Neuronal stem cell (in vitro differentiated cells): ENCODE data around the gene PRPH.

Source experiments
- DNase-seq: peaks from one replicate; pipeline ENCODE4 v3.0.0-alpha.2; 2013; ENCODE audit warnings: low spot score
- H2AFZ ChIP-seq: one replicate; pipeline ENCODE4 v1.6.1; 2013; ENCODE audit warnings: mild to moderate bottlenecking, low read length, inconsistent platforms
- H2AK5ac ChIP-seq: 2 replicates; pipeline ENCODE4 v1.6.1; 2013; ENCODE audit warnings: low read depth, mild to moderate bottlenecking, inconsistent platforms, low read length, moderate library complexity, mixed read lengths
- H2BK120ac ChIP-seq: 2 replicates; pipeline ENCODE4 v1.6.1; 2013; ENCODE audit warnings: low read depth, mild to moderate bottlenecking, inconsistent platforms, low read length, moderate library complexity, mixed read lengths
- H2BK12ac ChIP-seq: one replicate; pipeline ENCODE4 v1.6.1; 2013; ENCODE audit warnings: low read length, inconsistent platforms
- H2BK15ac ChIP-seq: 2 replicates; pipeline ENCODE4 v1.6.1; 2013; ENCODE audit warnings: mild to moderate bottlenecking, low read length, inconsistent platforms, mixed read lengths
- H2BK5ac ChIP-seq: one replicate; pipeline ENCODE4 v1.6.1; 2013; ENCODE audit warnings: inconsistent platforms, mild to moderate bottlenecking, low read length, moderate library complexity
- H3K14ac ChIP-seq: one replicate; pipeline ENCODE4 v1.6.1; 2013; ENCODE audit warnings: low read length, inconsistent platforms
- H3K18ac ChIP-seq: 2 replicates; pipeline ENCODE4 v1.6.1; 2013; ENCODE audit warnings: low read length, inconsistent platforms
- H3K23ac ChIP-seq: 2 replicates; pipeline ENCODE4 v1.6.1; 2013; ENCODE audit warnings: low read depth, mild to moderate bottlenecking, mixed read lengths, low read length, inconsistent platforms; ENCODE audit not compliant: poor library complexity
- H3K27ac ChIP-seq: replicated peaks from 3 replicates; pipeline ENCODE4 v1.5.1; 2013; ENCODE audit warnings: low read length, inconsistent platforms
- H3K27me3 ChIP-seq, 3 experiments: 2 replicates each; pipeline ENCODE4 v1.6.1; 2013; ENCODE audit warnings: low read length in 3 of 3, mild to moderate bottlenecking in 2 of 3, inconsistent platforms in 1 of 3, low read depth in 1 of 3, mixed read lengths in 1 of 3, moderate library complexity in 1 of 3; ENCODE audit not compliant: control insufficient read depth in 3 of 3, insufficient read depth in 3 of 3
- H3K36me3 ChIP-seq, 2 donors: replicated peaks in 1 of 2; 2 replicates each; pipeline ENCODE4 v1.6.1; 2013; ENCODE audit warnings: low read length in 2 of 2; ENCODE audit not compliant: control insufficient read depth in 2 of 2, insufficient read depth in 2 of 2
- H3K4ac ChIP-seq: 2 replicates; pipeline ENCODE4 v1.6.1; 2013; ENCODE audit warnings: inconsistent platforms, mild to moderate bottlenecking, low read length, moderate library complexity
- H3K4me1 ChIP-seq, 2 donors: 1 replicate in 1 of 2; 2 replicates in 1 of 2; pipeline ENCODE4 v1.6.1; 2013; ENCODE audit warnings: low read length in 2 of 2, low read depth in 1 of 2; ENCODE audit not compliant: control insufficient read depth in 2 of 2, insufficient read depth in 1 of 2
- H3K4me2 ChIP-seq: one replicate; pipeline ENCODE4 v1.6.1; 2013; ENCODE audit warnings: mild to moderate bottlenecking, low read length, inconsistent platforms; ENCODE audit not compliant: insufficient read depth, poor library complexity, severe bottlenecking
- H3K4me3 ChIP-seq, 2 donors: 2 replicates each; pipeline ENCODE4 v1.5.1; 2013; ENCODE audit warnings: low read length in 2 of 2, mild to moderate bottlenecking in 2 of 2, inconsistent platforms in 1 of 2, moderate library complexity in 1 of 2
- H3K79me1 ChIP-seq: one replicate; pipeline ENCODE4 v1.6.1; 2013; ENCODE audit warnings: low read depth, mild to moderate bottlenecking, inconsistent platforms, low read length, moderate library complexity
- H3K9ac ChIP-seq: one replicate; pipeline ENCODE4 v1.6.1; 2013; ENCODE audit warnings: mild to moderate bottlenecking, low read depth, low read length, inconsistent platforms; ENCODE audit not compliant: poor library complexity
- H3K9me3 ChIP-seq, 2 donors: replicated peaks in 1 of 2; 2 replicates each; pipeline versions ENCODE3 to v1.6.1; 2013; ENCODE audit warnings: low read length in 2 of 2, mild to moderate bottlenecking in 2 of 2, inconsistent platforms in 1 of 2, low read depth in 1 of 2, mixed read lengths in 1 of 2, moderate library complexity in 1 of 2; ENCODE audit not compliant: control insufficient read depth in 2 of 2, insufficient read depth in 1 of 2
- H4K8ac ChIP-seq: one replicate; pipeline ENCODE4 v1.6.1; 2013; ENCODE audit warnings: low read depth, mild to moderate bottlenecking, inconsistent platforms, low read length, moderate library complexity
- H4K91ac ChIP-seq: one replicate; pipeline ENCODE4 v1.6.1; 2013; ENCODE audit warnings: low read length, low read depth, mild to moderate bottlenecking, inconsistent platforms; ENCODE audit not compliant: poor library complexity
- WGBS, 2 donors: extraction: QIAGEN DNeasy Blood & Tissue Kit; methylation state at CpG; one replicate each; pipeline ENCODE4 v1.1.7; 2013; ENCODE audit warnings: missing lambda C conversion rate in 2 of 2, mixed read lengths in 1 of 2; ENCODE audit not compliant: insufficient read length in 2 of 2, insufficient replicate concordance in 1 of 2; ENCODE audit errors: extremely low coverage in 2 of 2; 5-methylcytosine and 5-hydroxymethylcytosine counted together

Gene PRPH

DNA sequence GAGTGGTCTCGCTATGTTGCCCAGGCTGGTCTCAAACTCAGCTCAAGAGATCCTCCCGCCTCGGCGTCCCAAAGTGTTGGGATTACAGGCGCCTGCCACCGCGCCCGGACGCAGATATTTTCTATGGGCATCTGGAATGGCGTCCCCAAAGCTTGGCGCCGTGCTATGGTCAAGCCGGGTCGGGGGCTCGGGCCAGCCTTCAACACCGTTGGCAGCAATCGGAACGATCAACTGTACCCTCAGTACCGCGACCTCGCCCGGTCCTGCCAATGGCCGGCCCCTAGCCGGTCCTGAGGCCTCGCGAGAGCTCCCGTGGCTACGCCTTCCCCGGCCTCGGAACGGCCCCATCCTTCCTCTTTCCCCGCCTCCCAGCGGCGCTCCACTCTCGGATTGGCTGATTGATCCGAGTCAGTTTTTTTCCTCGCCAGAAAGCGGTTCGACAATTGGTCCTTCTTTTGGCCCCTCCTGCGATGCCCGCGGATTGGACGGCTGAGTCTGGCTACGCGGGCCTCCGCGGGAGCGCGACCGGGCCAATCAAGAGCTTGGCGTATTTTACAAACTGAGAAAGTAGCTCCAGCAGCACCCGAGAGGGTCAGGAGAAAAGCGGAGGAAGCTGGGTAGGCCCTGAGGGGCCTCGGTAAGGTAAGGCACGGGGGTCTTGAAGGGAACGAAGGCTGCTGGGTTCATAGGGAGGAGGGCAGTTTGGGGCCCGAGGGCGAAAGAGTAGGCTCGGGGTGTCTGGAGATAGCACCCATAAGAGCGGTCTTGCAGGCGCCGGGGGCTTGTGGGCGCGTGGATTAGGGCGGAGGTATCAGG lies 28.0 kb downstream of the PRPH start, which contains the start of gene TROAP:
Gene TROAP (plus strand): TSS at position 548 of the 816 bp plus-strand sequence. CDS start 354 bp downstream, outside the sequence.
- no peak within 1 kb of the TSS for H2BK15ac ChIP-seq
- H2BK12ac ChIP-seq = no peak within 1 kb of the TSS
- H3K9me3 ChIP-seq = no peaks in the 10 kb centered on the region
- peaks cover 20 to 41% of the 10 kb centered on the region in 2 donors for H3K36me3 ChIP-seq
- H3K4me2 ChIP-seq = peak within 1 kb of the TSS; percentile 70
- H3K4ac ChIP-seq = no peak within 1 kb of the TSS
- peaks cover 9% of the 10 kb centered on the region in 2 donors for H3K4me1 ChIP-seq
- DNase-seq = peak; percentile 98
- no peak within 1 kb of the TSS for H2BK120ac ChIP-seq
- H3K14ac ChIP-seq = peak within 1 kb of the TSS; percentile 82
- no CpG with 5 or more reads among the region's 65 CpGs for WGBS, 2 donors
- H2AK5ac ChIP-seq = peak within 1 kb of the TSS; percentile 40
- H3K4me3 ChIP-seq = peak within 1 kb of the TSS; percentile 81 to 86
- peak within 1 kb of the TSS; percentile 91 for H2AFZ ChIP-seq
- peaks cover 10% of the 10 kb centered on the region for H3K79me1 ChIP-seq
- peak within 1 kb of the TSS; percentile 82 for H4K8ac ChIP-seq
- no peak within 1 kb of the TSS for H3K27ac ChIP-seq
- H3K9ac ChIP-seq = peak within 1 kb of the TSS; percentile 93
- H3K27me3 ChIP-seq = peaks cover 0 to 7% (median 0%) of the 10 kb centered on the region in 3 experiments
- H4K91ac ChIP-seq = no peak within 1 kb of the TSS
- H3K23ac ChIP-seq = peak within 1 kb of the TSS; percentile 96
- H2BK5ac ChIP-seq = peak within 1 kb of the TSS; percentile 88
- H3K18ac ChIP-seq = peak within 1 kb of the TSS; percentile 97

DNA sequence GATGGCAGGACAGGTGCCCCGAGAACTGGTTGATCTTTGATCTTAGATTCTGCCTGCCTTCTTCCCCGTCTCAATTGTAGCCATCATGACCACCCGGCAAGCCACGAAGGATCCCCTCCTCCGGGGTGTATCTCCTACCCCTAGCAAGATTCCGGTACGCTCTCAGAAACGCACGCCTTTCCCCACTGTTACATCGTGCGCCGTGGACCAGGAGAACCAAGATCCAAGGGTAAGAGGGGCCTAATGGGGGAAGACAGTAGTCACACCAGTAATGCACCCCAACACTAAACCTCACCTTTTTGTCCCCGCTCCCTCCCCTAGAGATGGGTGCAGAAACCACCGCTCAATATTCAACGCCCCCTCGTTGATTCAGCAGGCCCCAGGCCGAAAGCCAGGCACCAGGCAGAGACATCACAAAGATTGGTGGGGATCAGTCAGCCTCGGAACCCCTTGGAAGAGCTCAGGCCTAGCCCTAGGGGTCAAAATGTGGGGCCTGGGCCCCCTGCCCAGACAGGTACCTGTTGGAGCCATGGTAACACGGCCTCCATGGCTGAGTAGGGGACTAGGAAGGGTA lies 28.7 kb downstream of the PRPH start:
- Histone ChIP-seq H3K23ac (peak overlapping the region; percentile 8), H2BK5ac (peak overlapping the region; percentile 88), H3K9ac (peak overlapping the region; percentile 93), H3K27me3 (peaks cover 0 to 6% (median 0%) of the 10 kb centered on the region in 3 experiments), H3K18ac (peak overlapping the region; percentile 73), H3K36me3 (peaks cover 21 to 42% of the 10 kb centered on the region in 2 donors), H3K4me2 (peak overlapping the region; percentile 70), H2AFZ (peak overlapping the region; percentile 87), H3K9me3 (no peaks in the 10 kb centered on the region), H2BK15ac (no peak overlapping the region), H3K27ac (no peak overlapping the region), H3K4me3 (peak overlapping the region; percentile 81 to 86), H3K4me1 (peaks cover 9% of the 10 kb centered on the region in 2 donors), H2BK12ac (no peak overlapping the region), H3K14ac (no peak overlapping the region), H4K8ac (no peak overlapping the region), H4K91ac (no peak overlapping the region), H3K4ac (no peak overlapping the region), H2AK5ac (peak overlapping the region; percentile 40), H2BK120ac (no peak overlapping the region), H3K79me1 (peaks cover 10% of the 10 kb centered on the region)
- DNase-seq = no peak
- no CpG with 5 or more reads among the region's 19 CpGs for WGBS, 2 donors

DNA sequence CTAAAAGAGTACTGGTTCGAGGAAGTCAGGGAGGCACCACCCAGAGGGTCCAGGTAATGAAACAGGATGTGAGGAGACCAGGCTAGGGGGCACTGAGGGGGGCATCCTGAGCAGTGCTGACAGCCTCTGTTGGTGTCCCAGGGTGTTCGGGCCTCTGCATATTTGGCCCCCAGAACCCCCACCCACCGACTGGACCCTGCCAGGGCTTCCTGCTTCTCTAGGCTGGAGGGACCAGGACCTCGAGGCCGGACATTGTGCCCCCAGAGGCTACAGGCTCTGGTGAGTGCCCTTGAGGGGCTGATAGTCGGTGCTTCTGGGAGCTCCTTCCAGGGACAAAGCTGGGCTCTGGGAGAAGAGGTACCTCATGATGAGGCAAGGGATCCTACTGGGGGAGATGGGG lies 30.7 kb downstream of the PRPH start:
- peaks cover 33 to 62% of the 10 kb centered on the region in 2 donors for H3K36me3 ChIP-seq
- no peak overlapping the region for H3K18ac ChIP-seq
- no CpG with 5 or more reads among the region's 6 CpGs for WGBS, 2 donors

DNA sequence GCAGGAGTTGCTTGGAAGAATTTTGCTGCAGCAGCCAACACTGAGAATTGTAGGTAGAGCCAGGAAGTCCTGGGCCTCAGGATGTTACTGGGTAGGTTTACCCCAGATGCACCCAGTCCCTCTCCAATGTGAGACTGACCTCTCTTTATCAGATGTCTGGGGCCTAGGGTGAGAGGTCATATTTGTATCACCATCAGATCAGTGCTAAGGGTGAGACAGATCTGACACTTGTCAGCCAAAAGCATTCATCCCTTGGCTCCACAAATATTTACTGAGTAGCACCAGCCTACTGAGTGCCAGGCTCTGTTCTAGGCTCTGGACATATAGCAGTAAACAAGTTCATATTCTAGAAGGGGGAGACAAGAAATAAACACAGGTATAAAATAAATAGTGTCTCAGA lies 32.4 kb downstream of the PRPH start:
- H3K27me3 ChIP-seq = peaks cover 0 to 1% (median 0%) of the 10 kb centered on the region in 3 experiments
- no peak overlapping the region for H3K4me3 ChIP-seq
- no peaks in the 10 kb centered on the region for H3K9me3 ChIP-seq
- no peak overlapping the region for H2BK15ac ChIP-seq
- no peak overlapping the region for H4K8ac ChIP-seq
- H2AK5ac ChIP-seq = no peak overlapping the region
- no peak overlapping the region for H2BK120ac ChIP-seq
- no peak overlapping the region for H2BK12ac ChIP-seq
- H3K4ac ChIP-seq = no peak overlapping the region
- no peak overlapping the region for H3K14ac ChIP-seq
- H2AFZ ChIP-seq = no peak overlapping the region
- no peak for DNase-seq
- no peak overlapping the region for H2BK5ac ChIP-seq
- no peak overlapping the region for H4K91ac ChIP-seq
- H3K18ac ChIP-seq = no peak overlapping the region
- H3K36me3 ChIP-seq = peaks cover 42 to 71% of the 10 kb centered on the region in 2 donors
- H3K9ac ChIP-seq = no peak overlapping the region
- H3K4me1 ChIP-seq = peaks cover 6% of the 10 kb centered on the region in 2 donors
- no peak overlapping the region for H3K4me2 ChIP-seq
- peaks cover 11% of the 10 kb centered on the region for H3K79me1 ChIP-seq
- H3K23ac ChIP-seq = no peak overlapping the region
- no peak overlapping the region for H3K27ac ChIP-seq

More for the DNA sequence above, 30.7 kb downstream of the PRPH start:
- no peak overlapping the region for H3K14ac ChIP-seq
- no peak overlapping the region for H2BK5ac ChIP-seq
- H2BK15ac ChIP-seq = no peak overlapping the region
- H2BK120ac ChIP-seq = no peak overlapping the region
- no peak overlapping the region for H3K27ac ChIP-seq
- no peak overlapping the region for H3K23ac ChIP-seq
- no peak overlapping the region for H3K4me3 ChIP-seq
- no peak for DNase-seq
- no peak overlapping the region for H3K9ac ChIP-seq
- H4K8ac ChIP-seq = no peak overlapping the region
- peaks cover 11% of the 10 kb centered on the region for H3K79me1 ChIP-seq
- H3K4me2 ChIP-seq = no peak overlapping the region
- no peak overlapping the region for H2BK12ac ChIP-seq
- H3K4ac ChIP-seq = no peak overlapping the region
- no peaks in the 10 kb centered on the region for H3K27me3 ChIP-seq
- peaks cover 9% of the 10 kb centered on the region in 2 donors for H3K4me1 ChIP-seq
- no peak overlapping the region for H4K91ac ChIP-seq
- no peak overlapping the region for H2AK5ac ChIP-seq
- H3K9me3 ChIP-seq = no peaks in the 10 kb centered on the region
- no peak overlapping the region for H2AFZ ChIP-seq
